GM12878 (cell line): ENCODE results near the gene NHERF1. TPM values are rescaled to one million over a fixed set of nuclear protein-coding genes. Genes with fewer than 3 reads are reported as not detected.
A peak's percentile ranks its signal among the peaks of the same experiment; 100 is the strongest.

ENCODE experiments used
- ASH2L ChIP-seq: fragments of 300-600, 200-600 bp; sonication (generic); IDR thresholded peaks from 2 replicates; pipeline ENCODE4 v1.6.1; 2017; ENCODE audit warnings: low read depth, mild to moderate bottlenecking, borderline replicate concordance
- ATF2 ChIP-seq: IDR thresholded peaks from 2 replicates; pipeline ENCODE4 v1.6.1; 2012; ENCODE audit warnings: low read length, inconsistent platforms
- CHD4 ChIP-seq: fragments of 200-600 bp; sonication (generic); IDR thresholded peaks from 2 replicates; pipeline ENCODE4 v1.6.1; 2016; ENCODE audit warnings: mild to moderate bottlenecking
- MEF2B ChIP-seq: fragments of 450-650 bp; IDR thresholded peaks from 2 replicates; pipeline ENCODE4 v1.6.1; 2018; ENCODE audit warnings: mild to moderate bottlenecking, moderate library complexity; ENCODE audit not compliant: partially characterized antibody, poor library complexity, severe bottlenecking
- POLR2AphosphoS2 ChIP-seq: IDR thresholded peaks from 2 replicates; pipeline ENCODE4 v1.6.1; 2011; ENCODE audit warnings: low read depth, mild to moderate bottlenecking, low read length, improper control_type of control experiment, moderate library complexity
- RAD21 ChIP-seq: IDR thresholded peaks from 2 replicates; pipeline ENCODE4 v1.6.1; 2011; ENCODE audit warnings: mild to moderate bottlenecking, low read depth, low read length, moderate library complexity; ENCODE audit not compliant: insufficient read depth
- REST ChIP-seq: IDR thresholded peaks from 2 replicates; pipeline ENCODE4 v1.6.1; 2012; ENCODE audit warnings: mild to moderate bottlenecking, low read depth, low read length
- RUNX3 ChIP-seq: IDR thresholded peaks from 2 replicates; pipeline ENCODE4 v1.6.1; 2012; ENCODE audit warnings: low read length, inconsistent platforms
- SP1 ChIP-seq: IDR thresholded peaks from one replicate; pipeline ENCODE4 v1.6.1; 2011; ENCODE audit warnings: low read depth, low read length
- SPI1 ChIP-seq: IDR thresholded peaks from 2 replicates; pipeline ENCODE4 v1.6.1; 2011; ENCODE audit warnings: low read depth, mild to moderate bottlenecking, low read length, moderate library complexity, borderline replicate concordance; ENCODE audit not compliant: insufficient read depth
- SREBF1 ChIP-seq: IDR thresholded peaks from 2 replicates; pipeline ENCODE4 v1.6.1; 2012; ENCODE audit warnings: mild to moderate bottlenecking, low read length
- SREBF2 ChIP-seq: IDR thresholded peaks from 2 replicates; pipeline ENCODE4 v1.6.1; 2012; ENCODE audit warnings: mild to moderate bottlenecking, low read length
- TBL1XR1 ChIP-seq: IDR thresholded peaks from 2 replicates; pipeline ENCODE4 v1.6.1; 2012; ENCODE audit warnings: low read depth, low read length, improper control_type of control experiment
- ZBTB33 ChIP-seq: fragments of 450-650 bp; IDR thresholded peaks from 2 replicates; pipeline ENCODE4 v1.6.1; 2017; ENCODE audit warnings: mild to moderate bottlenecking
- ZBTB40 ChIP-seq: fragments of 450-650 bp; IDR thresholded peaks from 2 replicates; pipeline ENCODE4 v1.6.1; 2016; ENCODE audit warnings: mild to moderate bottlenecking, moderate library complexity, borderline replicate concordance
- ZNF207 ChIP-seq: fragments of 450-650 bp; IDR thresholded peaks from 2 replicates; pipeline ENCODE4 v1.6.1; 2014; ENCODE audit warnings: antibody characterized with exemption, mild to moderate bottlenecking, borderline replicate concordance
- polyA plus RNA-seq, 11 experiments: library from polyadenylated mRNA; depleted of rRNA in 4 of 11; unstranded in 6 of 11; stranded (reverse) in 5 of 11; fragments of >200 nt; fragmentation: Nextera tagmentation in 4 of 11; fragmentation: Illumina TruSeq in 1 of 11; extraction: Ambion mirVana in 4 of 11; extraction: Trizol in 1 of 11; gene quantifications; 1 replicate in 1 of 11; 2 replicates in 10 of 11; pipeline versions ENCODE4 v1.2.1 to v1.2.3, GENCODE V29; 2011 to 2016; ENCODE audit warnings: inconsistent platforms in 2 of 11, missing spikeins in 2 of 11, low read depth in 1 of 11
- total RNA-seq, 4 experiments: library from RNA; depleted of rRNA in 3 of 4; stranded (reverse); fragments of >200 nt in 3 of 4; fragmentation: Illumina TruSeq in 1 of 4; extraction: Trizol in 1 of 4; gene quantifications; 2 replicates each; pipeline versions ENCODE4 v1.2.1 to v1.2.3, GENCODE V29; 2013 to 2021
- TF ChIP-seq, protein P1 (sequence below): IDR thresholded peaks from 2 replicates; pipeline ENCODE4 v1.6.1; 2012; ENCODE audit warnings: low read depth, low read length, improper control_type of control experiment

Gene NHERF1
- total and polyA plus RNA-seq, 10 of the 15 experiments (the other 5 are each of a cell fraction or from before 2014, with no cell fraction given): 13.4 to 61.6 (median 39.0) TPM

GRCh38 chr17:74776044-74776962 is 27.9 kb downstream of the NHERF1 start, which contains the start of gene NAT9 (continued):
- TF ChIP-seq ZBTB33 (no peak), POLR2AphosphoS2 (peak; percentile 83), CHD4 (no peak), SREBF2 (no peak), TBL1XR1 (peak; percentile 46; the same call in 1 of the 2 replicates), SP1 (peak; percentile 93), ASH2L (no peak), ZNF207 (no peak; the same call in 1 of the 2 replicates), MEF2B (no peak), SPI1 (peak; percentile 27; the same call in 1 of the 2 replicates), SREBF1 (no peak; the same call in 1 of the 2 replicates), RAD21 (no peak), RUNX3 (no peak), REST (peak; percentile 71), ZBTB40 (peak; percentile 85), ATF2 (no peak)
- TF ChIP-seq, protein P1, sequence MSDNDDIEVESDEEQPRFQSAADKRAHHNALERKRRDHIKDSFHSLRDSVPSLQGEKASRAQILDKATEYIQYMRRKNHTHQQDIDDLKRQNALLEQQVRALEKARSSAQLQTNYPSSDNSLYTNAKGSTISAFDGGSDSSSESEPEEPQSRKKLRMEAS: peak; percentile 90
